ENCODE measurements around the gene ACOT11.

The ACOT11 gene

DNA sequence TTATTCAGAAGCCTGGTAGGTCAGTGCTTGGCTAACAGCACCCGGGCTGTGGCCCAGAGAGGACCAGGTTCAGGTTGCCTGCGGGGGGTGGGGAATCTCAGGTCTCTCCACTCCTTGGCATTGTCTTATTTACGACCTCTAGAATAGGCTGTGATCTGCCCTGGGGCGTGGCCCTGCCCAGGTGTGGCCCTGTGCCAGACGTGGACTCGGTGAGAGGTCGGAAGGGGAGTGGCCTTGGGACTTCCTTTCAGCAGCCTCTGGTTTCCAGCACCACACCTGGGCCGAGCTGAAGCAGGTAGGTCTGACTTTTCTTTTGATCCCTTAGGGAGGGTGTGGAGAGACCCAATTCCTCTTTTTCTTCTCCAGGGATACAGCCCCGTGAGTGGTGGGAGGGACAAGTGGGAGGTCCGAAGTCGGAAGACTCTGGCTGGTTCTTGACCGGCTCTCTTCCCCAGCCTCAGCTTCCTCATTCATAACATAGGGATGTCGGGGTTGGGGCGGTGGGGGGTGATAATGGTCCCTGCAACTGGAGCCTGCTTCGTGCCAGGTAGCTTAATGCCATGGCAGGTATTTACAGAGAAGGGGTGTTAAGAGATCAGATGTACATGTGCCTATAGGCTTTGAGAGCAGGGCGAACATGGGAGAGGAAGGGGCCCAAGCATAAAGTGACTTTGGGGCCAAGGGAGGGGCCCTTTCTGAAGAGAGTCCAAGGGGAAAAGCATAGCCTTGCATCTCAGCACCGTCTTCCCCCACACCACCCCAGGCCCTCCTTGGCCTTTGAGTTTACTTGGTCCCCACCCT lies 16.5 kb downstream of the ACOT11 start:
- DNase-seq (ENCODE audit: low read depth in 2 of 2), result no peak

DNA sequence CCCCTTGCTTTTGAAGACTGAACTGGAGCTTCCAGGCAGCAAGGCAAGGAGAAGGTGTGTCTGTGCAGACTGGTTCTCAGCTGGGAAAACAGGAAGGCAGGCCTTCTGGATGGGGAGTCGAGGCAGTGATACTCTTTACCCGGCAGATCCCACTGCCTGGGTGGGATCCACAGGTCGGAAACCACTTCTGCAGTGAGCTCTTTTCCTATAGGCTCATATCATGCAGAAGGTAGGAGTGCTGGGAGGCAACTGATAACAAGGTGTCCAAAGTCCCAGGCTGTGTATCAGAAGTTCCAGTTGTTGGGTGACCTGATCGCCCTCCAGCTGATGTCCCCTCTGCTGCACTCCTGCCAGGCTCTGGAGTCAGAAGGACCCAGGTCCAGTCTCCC lies 17.1 kb downstream of the ACOT11 start:
- DNase-seq (ENCODE audit: low read depth in 2 of 2), result no peak

DNA sequence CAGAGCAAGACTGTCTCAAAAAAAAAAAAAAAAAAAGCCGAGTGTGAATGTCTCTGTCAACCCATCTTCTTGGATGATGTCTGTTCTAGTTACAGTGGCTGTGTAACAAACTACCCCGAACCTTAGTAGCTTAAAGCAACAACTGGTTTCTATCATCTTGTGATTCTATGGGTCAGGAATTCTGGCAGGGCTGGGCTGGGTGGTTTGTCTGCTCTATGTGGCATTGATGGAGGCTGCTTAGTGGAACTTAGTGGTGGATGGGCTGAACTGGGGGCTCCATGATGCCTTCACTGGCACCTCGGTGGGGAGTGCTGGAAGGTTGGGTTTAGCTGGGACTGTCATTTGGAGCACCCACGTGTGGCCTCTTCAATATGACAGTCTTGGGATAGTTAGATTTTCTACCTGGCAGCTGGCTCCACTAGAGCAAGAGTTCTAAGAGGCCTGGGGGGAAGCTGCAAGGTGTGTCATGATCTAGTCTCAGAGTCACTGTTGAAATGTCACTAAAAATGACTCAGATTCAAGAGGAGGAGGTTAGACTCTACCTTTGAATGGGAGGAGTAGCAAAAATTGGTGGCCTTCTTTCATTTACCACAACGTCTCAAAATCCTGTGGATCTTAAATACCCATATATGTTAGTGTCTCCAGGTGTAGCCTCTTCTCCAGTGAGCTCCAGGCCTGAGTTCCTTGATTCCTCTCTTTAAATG lies 18.6 kb downstream of the ACOT11 start:
- DNase-seq (ENCODE audit: low read depth in 2 of 2), result no peak

DNA sequence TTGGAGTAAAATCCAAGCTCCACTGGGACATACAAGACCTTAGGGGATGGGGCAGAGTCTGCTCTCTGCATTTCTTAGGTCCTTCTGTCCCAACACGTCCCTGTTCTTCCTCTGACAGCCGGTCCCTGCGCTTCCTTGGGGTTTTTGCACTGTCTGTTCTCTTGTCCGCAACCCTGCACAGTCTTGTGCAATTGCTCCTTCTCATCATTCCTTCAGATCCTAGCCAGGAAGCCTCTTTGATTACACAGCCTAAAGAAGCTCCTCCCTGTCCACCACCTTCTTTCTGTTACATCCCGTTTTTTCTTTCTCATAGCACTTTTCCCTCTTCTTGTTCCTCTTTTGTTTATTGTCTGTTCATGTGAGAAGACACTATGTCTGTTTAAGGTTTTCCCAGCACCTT lies 19.9 kb downstream of the ACOT11 start:
- no peak for DNase-seq (ENCODE audit: low read depth in 2 of 2)

DNA sequence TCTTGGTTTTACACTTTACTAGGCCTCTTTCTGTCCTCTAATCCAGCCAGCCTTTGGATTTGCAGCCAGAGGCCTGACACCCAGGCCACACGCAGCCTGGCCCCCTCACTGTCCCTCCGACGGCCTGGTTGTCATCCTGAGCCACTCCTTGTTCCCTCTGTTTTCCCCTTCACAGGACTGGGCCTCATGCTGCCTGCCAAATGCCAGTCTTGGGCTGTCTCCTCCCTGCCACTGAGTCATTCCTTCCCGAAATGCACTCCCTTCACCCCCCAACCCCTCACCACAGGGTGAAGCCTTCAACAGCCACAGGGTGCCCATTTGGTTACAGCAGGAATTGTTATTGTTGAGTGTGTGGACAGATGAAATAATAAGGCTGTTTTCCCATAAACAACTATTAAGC lies 21.3 kb downstream of the ACOT11 start:
- no peak for DNase-seq (ENCODE audit: low read depth in 2 of 2)

DNA sequence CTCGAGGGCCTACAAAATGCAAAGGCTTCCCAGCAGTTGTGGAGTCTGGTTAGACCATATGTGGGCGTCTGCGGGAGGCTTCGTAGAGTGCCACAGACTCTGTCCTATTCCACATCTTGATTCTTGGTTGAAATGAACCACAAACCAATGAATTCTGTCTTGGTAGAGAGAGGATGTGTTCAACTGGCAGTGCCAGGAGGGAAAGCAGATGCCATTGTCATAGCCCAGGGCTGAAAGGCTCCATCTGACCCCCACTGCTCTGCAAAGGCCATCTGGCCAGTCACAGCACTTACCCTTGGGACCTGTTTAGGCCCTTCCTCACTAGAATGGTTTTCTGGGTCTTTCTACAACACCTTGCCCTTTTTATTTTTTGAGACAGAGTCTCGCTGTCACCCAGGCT lies 22.1 kb downstream of the ACOT11 start:
- no peak for DNase-seq (ENCODE audit: low read depth in 2 of 2)

DNA sequence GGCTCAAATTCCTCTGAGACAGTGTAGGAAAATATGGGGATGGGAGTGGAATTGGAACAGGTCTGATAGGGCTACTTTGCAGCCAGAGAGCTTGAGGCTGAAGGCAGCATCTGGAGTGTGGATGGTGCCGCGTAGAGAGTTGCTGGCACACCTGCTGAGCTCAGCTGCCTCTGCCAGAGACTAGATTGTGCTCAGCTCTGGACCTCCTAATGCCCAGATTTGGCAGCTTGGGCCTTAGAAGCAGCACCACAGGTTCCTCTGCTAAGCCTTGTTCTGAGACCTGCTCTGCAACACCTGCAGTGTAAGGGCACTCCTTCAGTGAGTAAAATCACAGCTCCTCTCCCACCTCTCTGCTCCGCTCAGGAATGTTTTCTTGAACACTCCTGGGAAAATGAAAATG lies 23.3 kb downstream of the ACOT11 start:
- DNase-seq (ENCODE audit: low read depth in 2 of 2), result no peak

DNA sequence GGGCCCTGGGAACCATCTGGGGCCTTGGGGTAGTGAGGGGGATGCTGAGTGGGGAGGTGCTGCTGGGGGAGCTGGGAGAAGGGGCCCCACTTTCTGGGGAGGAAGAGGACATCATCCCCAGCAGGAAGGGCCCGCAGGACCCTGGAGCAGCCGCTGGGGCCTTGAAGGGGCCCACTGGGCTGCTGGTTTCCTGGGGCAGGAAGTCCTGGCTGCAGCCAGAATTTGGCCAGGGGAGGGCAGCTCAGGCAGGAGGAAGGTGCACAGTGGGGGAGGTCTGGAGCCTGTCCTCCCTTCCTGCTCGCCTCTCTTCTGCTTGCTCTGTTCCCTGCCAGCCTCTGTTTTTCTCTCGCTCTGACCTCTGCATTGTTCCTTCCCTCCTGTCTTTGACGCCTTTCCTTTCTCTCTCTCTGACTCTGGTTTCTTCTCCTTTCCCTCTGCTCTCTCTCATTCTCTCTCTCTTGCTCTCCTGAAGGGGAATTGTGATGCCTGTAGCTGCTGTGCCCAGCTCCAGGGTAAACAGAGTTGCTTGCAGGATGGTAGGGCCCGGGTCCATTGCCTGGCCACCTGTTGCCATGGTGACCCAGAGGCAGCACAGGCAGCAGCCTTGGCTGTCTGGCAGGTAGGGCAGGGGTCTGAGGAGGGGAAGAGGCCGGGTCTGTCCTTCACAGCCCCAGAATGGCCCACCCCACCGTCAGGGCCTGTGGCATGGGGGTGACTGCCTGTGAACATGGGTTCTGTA lies 23.9 kb downstream of the ACOT11 start:
- DNase-seq (ENCODE audit: low read depth in 2 of 2), result no peak

DNA sequence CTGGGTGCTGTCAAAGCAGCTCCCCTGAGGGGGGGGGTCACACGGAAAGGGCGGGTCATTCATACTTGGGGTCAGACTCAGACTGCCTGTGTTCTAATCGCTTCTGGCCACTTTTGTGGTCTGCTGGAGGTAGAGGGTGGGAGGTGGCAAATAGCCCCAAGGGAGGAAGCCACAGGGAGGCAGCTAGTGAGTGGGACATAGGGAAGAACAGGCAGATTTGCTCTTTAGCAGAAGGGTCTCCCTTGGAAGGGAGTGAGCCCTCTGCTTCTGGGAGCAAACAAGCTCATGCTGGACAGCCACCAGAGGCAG lies 24.5 kb downstream of the ACOT11 start:
- no peak for DNase-seq (ENCODE audit: low read depth in 2 of 2)

DNA sequence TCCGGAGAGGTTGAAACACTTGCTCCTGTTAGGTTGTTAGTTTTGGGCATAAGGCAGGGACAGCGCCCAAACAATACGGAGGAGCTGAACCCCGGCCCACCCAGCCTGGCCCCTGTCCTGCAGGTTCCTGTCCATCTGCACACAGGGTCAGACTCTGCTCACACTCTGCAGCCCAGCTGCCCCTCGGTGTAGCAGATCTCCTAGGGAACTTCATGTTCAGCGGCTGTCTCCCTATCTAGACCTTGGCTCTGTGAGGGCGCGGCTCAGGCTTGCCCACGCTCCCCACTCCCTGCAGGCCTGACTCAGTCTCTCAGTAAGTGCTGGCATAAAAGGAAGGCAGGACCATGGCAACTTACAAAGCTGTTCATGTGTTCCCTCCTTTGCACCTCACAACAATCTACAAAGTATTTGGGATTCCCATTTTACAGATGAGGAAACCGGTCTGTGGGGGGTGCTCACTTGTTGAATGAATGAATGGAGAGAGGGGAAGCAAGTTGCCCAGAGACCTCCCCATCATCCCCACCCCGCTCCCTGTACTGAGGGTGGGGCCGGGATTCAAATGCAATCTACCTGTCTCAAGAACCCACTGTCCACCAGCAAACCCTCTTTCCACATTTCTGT lies 26.2 kb downstream of the ACOT11 start:
- DNase-seq (ENCODE audit: low read depth in 2 of 2), result no peak

DNA sequence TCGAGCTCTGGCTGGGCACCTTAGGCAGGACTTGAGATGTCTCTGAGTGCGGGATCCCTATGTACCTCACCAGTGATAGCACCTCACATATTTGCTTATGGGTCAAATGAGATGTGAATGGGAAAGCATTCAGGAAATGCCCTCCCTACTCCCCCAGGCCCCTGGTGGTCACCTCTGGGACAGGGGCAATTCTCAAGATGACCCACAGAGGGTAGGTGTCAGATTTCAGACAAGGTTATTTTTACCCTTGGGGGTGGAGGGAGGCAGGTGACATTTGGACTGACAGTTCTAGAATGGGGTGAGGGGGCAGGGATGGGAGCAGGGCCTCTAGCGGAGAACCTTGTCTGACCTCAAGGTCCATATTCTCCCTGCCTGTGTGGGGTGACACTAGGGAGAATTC lies 27.1 kb downstream of the ACOT11 start:
- DNase-seq (ENCODE audit: low read depth in 2 of 2), result no peak

DNA sequence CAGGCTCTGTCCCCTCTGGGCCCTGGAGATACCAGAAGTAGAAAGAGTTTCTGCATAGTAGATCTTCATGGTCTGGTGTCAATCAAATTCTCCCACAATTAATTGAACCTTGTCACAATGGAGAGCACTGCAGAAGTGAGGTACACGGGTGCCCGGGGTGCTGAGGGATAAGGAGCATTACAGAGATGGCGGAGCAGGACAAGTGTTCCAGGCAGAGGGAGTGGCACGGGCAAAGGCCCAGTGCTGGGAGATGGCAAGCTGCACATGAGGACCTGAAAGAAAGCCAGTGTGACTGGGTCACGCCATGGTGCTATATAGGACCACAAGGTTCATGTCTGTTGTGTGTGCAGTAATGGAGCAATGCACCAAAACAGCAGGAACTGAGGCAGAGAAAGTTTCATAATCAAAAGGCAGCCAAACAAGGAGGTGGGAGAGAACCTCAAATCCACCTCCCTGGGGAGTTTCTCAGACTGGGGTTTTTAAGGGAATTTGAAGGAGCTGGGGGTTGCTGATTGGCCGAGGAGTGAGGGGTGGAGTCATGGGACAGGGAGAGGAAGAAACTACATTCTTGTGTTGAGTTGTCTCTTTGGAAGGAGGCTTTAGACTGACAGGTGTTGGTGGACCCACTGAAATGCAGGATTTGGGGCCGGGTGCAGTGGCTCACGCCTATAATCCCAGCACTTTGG lies 27.7 kb downstream of the ACOT11 start:
- DNase-seq (ENCODE audit: low read depth in 2 of 2), result no peak

DNA sequence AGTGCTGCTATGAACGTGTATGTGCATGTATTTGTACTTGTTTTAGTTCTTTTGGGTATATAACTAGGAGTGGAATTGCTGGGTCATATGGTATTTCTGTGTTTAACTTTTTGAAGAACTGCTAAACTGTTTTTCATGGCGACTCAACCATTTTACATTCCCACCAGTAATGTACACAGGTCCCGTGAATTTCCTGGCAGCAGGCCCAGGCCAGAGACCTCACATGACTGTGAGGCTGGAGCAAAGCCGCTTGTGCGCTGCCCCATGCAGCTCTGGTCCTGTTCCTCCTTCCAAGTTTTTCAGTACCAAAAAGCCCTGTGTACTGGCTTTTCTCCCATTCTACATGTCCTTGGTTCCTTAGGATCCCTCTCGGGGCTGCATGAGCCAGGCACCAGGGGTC lies 29.6 kb downstream of the ACOT11 start:
- DNase-seq (ENCODE audit: low read depth in 2 of 2), result no peak

DNA sequence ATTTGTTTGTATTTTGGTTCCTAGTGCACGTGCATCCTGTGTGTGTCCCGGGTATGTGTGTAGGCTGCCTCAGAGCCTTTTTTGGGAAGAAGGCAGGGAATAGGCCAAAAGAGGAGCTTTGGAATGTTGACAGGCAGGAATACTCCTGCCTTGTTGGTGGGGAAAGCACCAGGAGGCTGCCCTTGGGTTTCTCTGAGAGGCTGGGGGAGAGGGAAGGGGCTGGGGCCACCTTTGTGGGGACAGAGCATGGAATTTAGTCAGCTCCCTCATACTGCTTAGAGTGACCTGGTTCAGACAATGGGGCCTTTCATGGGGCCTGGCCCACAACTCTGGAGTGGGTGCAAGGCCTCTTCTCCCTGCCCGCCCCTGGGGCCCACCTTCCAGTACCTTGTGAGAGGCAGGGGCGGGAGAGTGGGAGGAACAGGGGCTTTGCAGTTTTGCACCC lies 31.3 kb downstream of the ACOT11 start:
- DNase-seq (ENCODE audit: low read depth in 2 of 2), result no peak

DNA sequence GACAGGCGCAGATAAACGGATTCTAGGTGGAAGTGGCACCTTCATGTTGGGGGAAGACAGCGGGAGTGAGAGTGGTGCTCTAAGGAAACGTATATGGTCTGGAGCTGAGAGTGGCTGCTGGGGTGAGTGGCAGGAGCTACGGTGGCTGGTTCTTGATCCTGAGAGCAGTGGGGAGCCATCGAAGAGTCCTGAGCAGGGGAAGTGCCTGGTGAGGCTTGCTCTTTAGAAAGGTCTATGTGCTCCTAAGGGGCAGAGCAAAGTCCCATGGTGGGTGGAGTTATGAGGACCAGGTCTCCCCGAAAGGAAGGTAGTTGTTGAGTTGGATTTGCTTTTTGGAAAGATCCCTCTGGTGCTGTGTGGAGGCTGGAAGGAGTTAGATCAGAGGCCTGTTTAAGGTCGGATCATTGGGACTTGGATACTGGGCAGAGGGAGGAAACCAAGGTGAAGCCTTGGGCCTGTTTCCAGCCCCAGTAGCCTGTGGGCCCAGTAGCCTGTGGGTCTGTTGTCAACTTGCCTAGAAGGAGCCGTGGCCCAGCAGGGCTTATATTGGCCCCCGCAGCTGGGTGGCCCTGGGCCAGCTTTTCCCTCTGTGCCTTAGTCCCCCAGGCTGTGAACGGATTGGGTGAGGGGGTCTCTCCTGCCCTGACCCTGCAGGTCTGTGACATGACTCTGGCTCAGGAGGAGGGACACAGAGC lies 33.0 kb downstream of the ACOT11 start:
- no peak for DNase-seq (ENCODE audit: low read depth in 2 of 2)

DNA sequence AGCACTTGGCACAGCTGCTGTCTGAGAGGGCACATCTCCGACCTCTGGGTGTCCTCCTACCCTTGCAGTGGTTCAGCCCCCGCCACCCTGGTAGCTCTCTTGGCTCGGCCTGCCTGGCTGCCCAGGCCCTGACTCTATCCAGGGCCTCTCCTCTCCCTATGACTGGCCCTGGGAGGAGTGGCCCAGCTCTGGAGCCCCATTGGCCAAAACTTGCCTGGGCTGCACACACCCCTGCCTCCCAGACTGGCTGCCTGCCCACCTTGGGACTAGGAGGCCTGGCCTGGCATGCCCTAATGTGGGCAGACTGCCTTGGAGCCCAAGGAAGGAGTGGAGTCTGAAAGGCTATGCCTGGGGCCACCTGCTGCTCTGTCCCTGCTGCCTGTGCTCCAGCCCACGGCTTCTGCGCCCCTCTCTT lies 33.6 kb downstream of the ACOT11 start:
- no peak for DNase-seq (ENCODE audit: low read depth in 2 of 2)

DNA sequence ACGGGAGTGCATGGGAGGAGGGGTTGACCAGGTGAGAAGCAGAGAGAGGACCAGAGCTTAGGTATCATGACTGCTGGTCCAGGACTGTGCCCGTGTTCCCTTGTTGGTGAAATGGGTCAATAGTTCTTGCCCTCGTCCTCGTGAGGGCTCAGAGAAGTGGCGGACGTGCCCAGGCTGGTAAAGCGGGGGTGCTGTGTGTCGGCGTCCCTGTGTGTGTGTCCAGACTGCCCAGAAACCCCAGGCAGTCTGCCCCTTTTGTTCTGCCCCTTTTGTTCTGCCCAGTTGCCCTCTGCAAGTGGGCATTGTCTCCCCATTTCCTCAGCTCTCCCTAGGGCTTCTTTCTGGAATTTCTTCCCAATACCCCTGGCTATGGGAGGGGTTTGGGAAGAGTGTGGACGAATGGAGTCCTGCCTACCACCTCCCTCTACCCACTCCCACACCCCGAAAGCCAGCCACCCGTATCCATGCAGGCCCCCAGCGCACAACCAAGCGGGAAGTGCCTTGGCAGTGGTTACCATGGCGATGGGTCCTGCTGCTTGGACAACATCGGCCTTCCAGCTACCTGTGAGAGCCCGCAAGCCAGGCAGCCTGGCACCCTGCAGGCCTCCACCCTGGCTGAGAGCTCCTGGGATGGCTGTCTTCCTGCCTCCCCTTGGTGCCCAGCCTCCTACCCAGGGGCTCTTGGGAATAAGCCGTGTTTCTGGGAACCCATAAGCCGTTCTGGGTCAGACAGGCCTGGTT lies 34.7 kb downstream of the ACOT11 start:
- DNase-seq (ENCODE audit: low read depth in 2 of 2), result no peak

DNA sequence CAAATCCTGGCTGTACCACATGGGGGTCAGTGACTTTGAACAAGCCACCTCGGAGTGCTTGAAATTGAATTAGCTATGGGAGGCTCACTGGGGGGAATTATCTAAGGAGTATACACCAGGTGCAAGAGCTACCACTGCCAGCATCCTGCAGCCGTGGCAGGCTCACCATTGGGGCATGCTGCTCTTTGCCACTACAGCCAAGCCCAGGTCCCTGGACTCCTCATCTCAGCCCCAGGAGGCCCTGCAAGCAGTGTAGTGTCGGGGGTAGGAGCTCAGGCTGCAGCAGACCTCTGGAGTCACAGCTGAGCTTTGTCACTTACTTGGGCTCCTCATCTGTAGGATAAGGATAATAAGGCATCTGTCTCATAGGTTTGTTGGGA lies 35.3 kb downstream of the ACOT11 start:
- no peak for DNase-seq (ENCODE audit: low read depth in 2 of 2)

DNA sequence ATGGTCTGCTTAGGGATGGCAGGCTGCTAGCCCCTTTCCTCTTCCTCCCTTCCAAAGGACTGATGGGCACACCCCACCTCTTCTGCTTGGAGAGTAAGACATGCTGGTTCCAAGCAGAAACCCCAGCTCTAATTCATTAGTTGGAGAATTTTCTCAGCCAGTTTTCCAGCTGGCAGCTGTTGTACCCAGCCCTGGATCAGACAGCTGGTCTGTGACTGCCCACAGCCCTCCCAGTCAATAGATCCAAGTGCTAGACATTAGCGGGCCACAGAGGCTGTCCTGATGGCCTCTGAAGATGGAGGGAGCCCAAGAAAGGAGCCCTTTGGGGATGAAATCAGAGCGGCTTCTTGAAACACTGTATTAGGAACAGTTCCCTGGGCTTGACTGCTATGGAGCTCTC lies 35.8 kb downstream of the ACOT11 start:
- no peak for DNase-seq (ENCODE audit: low read depth in 2 of 2)

DNA sequence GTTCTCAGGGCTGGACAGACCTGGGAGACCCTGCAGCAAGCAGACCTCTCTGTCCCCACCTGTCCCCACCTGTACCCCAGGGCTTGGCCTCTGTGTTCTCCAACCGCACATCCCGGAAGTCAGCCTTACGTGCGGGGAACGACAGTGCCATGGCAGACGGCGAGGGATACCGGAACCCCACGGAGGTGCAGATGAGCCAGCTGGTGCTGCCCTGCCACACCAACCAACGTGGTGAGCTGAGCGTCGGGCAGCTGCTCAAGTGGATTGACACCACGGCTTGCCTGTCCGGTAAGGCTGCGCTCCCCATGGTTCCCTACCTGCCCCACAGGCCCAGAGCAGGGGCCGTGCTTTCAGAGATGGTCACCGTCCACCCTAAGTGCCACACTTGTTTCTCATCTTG lies 36.5 kb downstream of the ACOT11 start:
- no peak for DNase-seq (ENCODE audit: low read depth in 2 of 2)

Measured in fibroblast of skin of left biceps (primary cell).